ENCODE measurements around the gene ZNF407.

The ZNF407 gene

DNA sequence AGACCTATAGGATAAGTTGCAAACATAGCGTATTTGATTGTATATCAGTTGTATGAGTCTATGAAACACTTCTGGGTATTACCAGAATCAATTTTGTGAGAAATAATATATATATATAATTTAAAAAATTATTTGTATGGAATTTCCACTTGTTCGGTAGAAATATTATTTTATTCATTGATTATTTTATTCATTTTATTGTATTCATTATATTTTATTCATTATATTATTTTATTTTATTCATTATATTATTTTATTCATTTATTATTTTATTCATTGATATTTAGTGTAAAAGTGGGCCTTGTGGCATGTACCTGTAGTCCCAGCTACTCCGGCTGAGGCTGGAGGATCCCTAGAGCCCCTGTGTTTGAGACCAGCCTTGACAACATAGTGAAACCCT lies 268.9 kb downstream of the ZNF407 start:
- in situ Hi-C loops (cut with HindIII; ENCODE audit: low sequenced_read_pairs): no loop called here

DNA sequence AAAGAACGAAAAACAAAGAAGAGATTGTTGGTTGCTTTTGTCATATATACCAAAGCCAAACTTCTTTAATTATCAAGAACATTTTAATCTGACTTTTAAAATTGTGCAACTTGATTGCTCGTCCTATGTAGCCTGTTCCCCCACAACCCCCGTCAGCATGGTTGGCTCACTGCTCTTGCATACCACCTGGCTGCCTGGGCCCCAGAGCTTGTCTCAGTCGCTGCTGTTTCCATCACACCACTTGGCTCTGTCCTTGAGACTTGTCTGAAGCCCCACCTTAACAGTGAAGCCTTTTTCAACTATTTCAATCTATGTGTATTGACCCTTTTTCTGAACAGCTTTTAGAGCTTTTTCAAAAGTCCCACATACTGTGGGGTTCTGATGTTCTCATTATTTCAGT lies 270.8 kb downstream of the ZNF407 start:
- in situ Hi-C loops (cut with HindIII; ENCODE audit: low sequenced_read_pairs): no loop called here

GRCh38 chr18:74869904-74870863 lies 272.5 kb downstream of the ZNF407 start:
- in situ Hi-C loops (cut with HindIII; ENCODE audit: low sequenced_read_pairs): no loop called here

- in situ Hi-C loops (cut with HindIII; ENCODE audit: low sequenced_read_pairs): no loop called here
Observed at GRCh38 chr18:74870950-74871349, 273.3 kb downstream of the ZNF407 start.

DNA sequence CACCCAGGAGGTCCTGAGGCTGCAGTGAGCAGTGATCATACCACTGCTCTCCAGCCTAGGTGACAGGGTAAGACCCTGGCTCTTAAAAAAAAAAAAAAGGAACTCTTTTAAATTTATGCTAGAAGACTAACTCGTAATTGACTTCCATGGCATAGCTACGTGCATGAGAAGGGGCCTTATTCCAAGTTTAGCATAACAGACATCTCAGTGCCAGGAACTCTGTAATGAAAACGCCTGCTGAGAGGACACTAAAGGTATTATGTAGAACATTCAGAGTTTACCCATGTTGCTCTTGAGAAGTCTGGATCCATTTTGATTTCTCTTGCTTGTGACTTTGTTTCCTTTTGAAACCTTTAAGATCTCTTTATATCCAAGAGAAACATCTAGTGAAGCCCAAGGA lies 276.0 kb downstream of the ZNF407 start:
- in situ Hi-C loops (cut with HindIII; ENCODE audit: low sequenced_read_pairs): no loop called here

DNA sequence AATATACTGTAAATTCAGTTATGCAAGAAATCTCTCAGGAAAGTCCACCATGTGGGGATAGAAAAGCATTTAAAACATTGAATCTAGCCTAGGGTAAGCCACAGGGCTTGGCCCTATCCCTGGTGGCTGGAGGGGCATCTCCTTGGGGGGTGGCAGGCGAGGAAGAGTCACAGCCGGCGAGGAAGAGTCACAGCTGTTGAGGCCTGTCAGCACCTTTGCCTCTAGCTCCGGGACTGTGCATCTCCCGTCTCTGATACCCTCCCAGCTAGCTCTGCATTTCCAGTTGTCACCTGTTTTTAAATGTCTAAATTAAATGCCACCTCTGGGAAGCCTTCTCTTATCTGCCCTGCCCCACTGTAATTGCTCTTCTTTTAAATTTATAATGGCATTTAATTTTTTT lies 276.7 kb downstream of the ZNF407 start:
- in situ Hi-C loops (cut with HindIII; ENCODE audit: low sequenced_read_pairs): no loop called here

DNA sequence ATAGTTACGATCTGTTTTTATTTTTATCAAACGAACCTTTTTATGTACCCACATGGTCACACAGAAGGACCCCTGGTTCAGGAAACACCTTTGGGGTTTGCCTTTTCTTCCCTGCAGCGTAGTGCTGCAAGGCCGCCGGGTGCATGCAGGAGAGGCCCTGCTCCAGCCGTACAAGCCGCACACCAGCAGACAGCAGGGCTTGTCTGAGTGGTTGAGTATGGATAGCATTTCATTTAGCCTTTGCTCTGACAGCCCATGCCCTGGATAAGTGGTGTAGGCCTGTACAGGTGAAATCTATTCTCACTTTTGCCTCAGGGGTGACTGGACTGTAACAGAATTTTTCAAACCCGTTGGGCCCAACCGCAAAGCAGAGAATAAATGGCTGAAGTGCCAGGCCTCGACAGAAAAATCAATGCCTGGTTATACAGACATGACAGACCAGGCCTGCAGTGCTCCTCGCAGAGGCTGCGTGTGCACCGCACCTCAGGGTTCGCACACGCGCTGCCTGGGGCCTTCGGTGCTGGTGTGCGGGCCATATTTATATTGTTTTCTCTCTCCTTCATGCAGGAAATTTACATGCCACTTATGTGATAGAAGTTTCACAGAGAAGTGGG lies 279.1 kb downstream of the ZNF407 start:
- in situ Hi-C loops (cut with HindIII; ENCODE audit: low sequenced_read_pairs): no loop called here

GRCh38 chr18:74878267-74878666 lies 280.6 kb downstream of the ZNF407 start:
- in situ Hi-C loops (cut with HindIII; ENCODE audit: low sequenced_read_pairs): no loop called here

DNA sequence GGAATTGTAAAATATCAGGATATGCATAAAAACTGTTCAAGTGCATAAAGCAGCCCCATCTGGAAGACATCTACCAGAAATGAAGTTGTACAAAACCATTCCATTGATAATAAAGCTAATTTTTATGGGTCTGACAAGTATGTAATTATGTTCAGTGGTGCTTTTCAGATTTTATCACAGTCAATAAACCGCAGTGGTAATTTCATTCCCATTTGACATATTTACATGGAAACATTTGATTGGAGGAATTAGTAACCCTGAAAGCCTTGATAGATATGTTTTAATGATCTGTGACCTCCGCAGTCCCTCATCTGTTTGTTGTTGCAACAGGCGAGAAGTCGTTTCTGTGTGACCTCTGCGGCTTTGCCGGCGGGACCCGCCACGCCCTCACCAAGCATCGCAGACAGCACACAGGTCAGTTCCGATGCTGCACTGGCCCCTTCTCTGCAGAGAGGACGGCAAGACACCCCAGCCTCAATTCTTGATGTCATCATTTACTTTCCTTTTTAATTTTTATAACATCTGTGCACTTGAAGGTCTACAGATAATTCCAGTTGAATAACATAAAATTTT lies 283.1 kb downstream of the ZNF407 start:
- in situ Hi-C loops (cut with HindIII; ENCODE audit: low sequenced_read_pairs): no loop called here

- in situ Hi-C loops (cut with HindIII; ENCODE audit: low sequenced_read_pairs): no loop called here
Observed at GRCh38 chr18:74892066-74892627, 294.5 kb downstream of the ZNF407 start.

DNA sequence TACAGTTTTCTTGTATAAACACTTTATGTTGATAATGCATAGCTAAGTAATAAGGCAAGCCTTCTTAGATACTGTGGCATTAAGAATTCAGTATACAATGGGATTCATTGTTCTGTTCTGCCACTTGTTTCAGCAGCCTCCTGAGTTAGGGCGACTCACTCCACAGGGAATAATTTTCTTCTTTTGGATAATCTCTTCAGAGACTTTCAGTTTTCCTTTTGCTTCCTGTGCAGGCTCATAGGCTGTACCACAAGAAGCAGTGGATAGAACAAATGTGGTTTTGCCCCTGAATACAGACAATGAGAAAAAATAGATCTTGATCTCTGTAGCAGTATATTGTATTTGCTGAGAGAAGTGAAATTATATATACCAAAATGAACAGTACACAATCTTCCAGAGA lies 298.0 kb downstream of the ZNF407 start:
- in situ Hi-C loops (cut with HindIII; ENCODE audit: low sequenced_read_pairs): no loop called here

- in situ Hi-C loops (cut with HindIII; ENCODE audit: low sequenced_read_pairs): no loop called here
Observed at GRCh38 chr18:74896390-74896991, 298.8 kb downstream of the ZNF407 start.

GRCh38 chr18:74897971-74898657 lies 300.4 kb downstream of the ZNF407 start:
- in situ Hi-C loops (cut with HindIII; ENCODE audit: low sequenced_read_pairs): no loop called here

GRCh38 chr18:74898965-74899364 lies 301.3 kb downstream of the ZNF407 start:
- in situ Hi-C loops (cut with HindIII; ENCODE audit: low sequenced_read_pairs): no loop called here

DNA sequence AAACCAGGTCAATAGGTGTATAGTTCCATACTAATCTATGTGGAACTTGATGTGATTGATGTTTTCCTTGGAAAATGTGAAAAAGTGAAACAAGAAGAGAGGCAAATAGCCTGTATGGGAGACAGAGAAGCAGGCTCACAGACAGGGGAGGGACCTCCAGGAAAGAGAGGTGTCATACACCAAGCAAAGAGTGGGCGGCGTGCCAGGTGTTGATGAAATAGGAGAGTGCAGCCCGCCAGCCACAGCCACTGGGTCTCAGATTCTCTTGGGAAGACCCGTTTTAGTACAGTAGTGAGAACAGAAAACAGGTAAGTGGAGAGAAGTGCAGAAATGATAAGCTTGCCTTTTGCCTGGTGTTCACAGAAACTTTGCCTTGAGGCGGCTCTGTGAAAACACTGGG lies 301.9 kb downstream of the ZNF407 start:
- in situ Hi-C loops (cut with HindIII; ENCODE audit: low sequenced_read_pairs): no loop called here

- in situ Hi-C loops (cut with HindIII; ENCODE audit: low sequenced_read_pairs): no loop called here
Observed at GRCh38 chr18:74901362-74902146, 303.9 kb downstream of the ZNF407 start.

- in situ Hi-C loops (cut with HindIII; ENCODE audit: low sequenced_read_pairs): no loop called here
Observed at GRCh38 chr18:74902147-74902455, 304.4 kb downstream of the ZNF407 start.

GRCh38 chr18:74905247-74905646 lies 307.6 kb downstream of the ZNF407 start:
- in situ Hi-C loops (cut with HindIII; ENCODE audit: low sequenced_read_pairs): no loop called here

GRCh38 chr18:74906184-74906583 lies 308.5 kb downstream of the ZNF407 start:
- in situ Hi-C loops (cut with HindIII; ENCODE audit: low sequenced_read_pairs): no loop called here

GRCh38 chr18:74914052-74914591 lies 316.5 kb downstream of the ZNF407 start:
- in situ Hi-C loops (cut with HindIII; ENCODE audit: low sequenced_read_pairs): no loop called here
